HFF-Myc (cell line): ENCODE data around the gene CENPP.

ENCODE experiments used
- DNase-seq: peaks from one replicate; pipeline ENCODE4 v3.0.0-alpha.2; 2011; ENCODE audit warnings: low read depth; ENCODE audit errors: extremely low read depth
- H3K4me3 ChIP-seq: replicated peaks from 2 replicates; pipeline ENCODE4 v1.5.1; 2011; ENCODE audit warnings: low read depth, mild to moderate bottlenecking, control low read depth, low read length
- TF ChIP-seq, protein P1 (sequence below): IDR thresholded peaks from 2 replicates; pipeline ENCODE4 v1.5.1; 2012; ENCODE audit warnings: mild to moderate bottlenecking, low read depth, low read length, control low read depth; ENCODE audit errors: missing control alignments

Gene CENPP

DNA sequence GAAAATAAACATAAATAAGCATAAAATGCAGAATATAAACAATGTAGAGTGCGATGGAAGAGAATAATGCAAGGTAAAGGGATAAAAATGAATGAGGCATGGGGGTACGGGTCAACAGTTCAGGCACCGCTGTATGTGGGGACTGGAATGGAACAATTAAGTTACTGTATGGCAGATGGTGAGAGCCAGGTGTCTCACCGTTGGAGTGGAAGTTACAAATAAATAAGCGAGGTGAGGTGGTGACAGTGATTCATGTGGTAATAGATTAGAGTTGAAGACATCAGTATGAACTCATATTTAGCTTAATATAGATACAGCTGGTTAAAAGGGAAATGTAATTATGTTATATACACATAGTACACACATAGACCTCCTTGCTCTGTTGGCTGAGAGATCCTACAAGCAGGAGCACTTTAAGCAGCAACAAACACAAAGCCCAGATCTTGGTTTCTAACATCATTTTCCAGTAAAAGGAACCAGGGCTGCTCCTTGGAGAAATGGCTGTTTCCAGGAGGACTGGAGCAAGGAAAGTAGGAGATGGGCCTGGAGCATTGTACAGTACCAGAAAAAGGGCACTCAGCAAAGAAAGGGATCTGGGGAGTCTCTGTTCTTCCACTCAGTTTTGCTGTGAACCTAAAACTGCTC, 100.9 kb downstream of the CENPP start:
- DNase-seq = no peak
- no peak overlapping the region for H3K4me3 ChIP-seq
- TF ChIP-seq, protein P1, sequence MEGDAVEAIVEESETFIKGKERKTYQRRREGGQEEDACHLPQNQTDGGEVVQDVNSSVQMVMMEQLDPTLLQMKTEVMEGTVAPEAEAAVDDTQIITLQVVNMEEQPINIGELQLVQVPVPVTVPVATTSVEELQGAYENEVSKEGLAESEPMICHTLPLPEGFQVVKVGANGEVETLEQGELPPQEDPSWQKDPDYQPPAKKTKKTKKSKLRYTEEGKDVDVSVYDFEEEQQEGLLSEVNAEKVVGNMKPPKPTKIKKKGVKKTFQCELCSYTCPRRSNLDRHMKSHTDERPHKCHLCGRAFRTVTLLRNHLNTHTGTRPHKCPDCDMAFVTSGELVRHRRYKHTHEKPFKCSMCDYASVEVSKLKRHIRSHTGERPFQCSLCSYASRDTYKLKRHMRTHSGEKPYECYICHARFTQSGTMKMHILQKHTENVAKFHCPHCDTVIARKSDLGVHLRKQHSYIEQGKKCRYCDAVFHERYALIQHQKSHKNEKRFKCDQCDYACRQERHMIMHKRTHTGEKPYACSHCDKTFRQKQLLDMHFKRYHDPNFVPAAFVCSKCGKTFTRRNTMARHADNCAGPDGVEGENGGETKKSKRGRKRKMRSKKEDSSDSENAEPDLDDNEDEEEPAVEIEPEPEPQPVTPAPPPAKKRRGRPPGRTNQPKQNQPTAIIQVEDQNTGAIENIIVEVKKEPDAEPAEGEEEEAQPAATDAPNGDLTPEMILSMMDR = no peak

DNA sequence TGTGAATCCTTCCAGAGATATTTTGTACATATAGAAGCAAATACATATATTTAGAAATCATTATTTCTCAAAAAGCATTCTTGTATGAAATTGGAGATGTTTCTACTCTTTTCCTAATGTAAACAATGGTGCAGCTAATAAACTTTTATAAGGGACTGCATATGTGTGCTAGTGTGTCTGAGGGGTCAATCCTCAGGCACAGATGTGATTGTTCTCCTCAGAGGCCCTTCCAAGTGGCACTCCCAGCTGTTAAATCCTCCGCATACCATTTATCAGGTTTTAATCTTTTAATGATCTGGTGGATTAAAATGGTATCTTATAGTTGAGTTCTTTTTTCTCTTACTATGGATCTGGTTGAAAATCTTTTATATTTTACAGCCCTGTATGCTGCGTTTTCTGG, 104.1 kb downstream of the CENPP start:
- DNase-seq = no peak
- TF ChIP-seq, protein P1 = no peak
- H3K4me3 ChIP-seq = no peak overlapping the region

DNA sequence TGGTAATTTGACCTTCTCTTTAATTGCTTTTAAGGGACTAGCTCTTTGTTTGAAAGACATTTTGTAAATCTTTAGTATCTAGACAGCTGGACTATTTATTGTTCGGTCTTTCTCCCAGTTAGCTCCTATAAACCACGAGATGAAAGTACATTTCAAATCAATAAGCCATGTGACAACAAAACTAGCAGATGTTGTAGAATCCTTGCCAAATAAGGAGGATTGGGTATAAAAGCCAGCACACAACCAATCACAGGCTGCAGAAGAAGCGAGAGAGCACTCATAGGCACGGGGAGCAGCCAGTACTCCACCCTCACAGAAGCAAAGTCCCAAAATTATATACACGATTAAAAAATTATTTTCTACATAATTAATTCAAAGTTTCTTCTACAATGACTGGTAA, 106.6 kb downstream of the CENPP start:
- no peak overlapping the region for H3K4me3 ChIP-seq
- DNase-seq = no peak
- TF ChIP-seq, protein P1 = no peak

DNA sequence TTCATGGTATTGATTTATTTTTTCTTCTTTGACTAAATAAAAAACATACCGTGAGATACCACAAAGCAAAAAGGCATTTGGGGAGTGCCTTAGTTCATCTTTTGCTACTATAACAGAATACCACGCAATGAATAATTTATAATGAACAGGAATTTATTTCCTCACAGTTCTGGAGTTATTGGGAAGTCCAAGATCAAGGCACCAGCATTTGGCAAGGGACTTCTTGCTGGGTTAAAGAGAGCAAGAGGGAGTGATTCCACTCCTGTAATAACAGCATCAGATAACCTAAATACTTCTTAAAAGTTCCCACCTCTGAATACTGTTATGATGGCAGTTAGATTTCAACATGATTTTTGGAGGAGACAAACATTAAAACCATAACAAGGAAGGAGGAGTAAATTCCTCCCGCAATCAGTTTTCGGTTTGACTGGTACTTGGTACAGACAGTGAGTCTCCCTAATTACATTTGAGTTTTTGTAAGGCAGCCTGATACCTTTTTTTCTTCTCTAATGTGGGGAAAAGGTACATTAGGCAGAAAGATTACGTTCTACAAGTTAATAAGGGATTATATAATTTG, 107.3 kb downstream of the CENPP start:
- H3K4me3 ChIP-seq = no peak overlapping the region
- TF ChIP-seq, protein P1 = no peak
- DNase-seq = no peak

DNA sequence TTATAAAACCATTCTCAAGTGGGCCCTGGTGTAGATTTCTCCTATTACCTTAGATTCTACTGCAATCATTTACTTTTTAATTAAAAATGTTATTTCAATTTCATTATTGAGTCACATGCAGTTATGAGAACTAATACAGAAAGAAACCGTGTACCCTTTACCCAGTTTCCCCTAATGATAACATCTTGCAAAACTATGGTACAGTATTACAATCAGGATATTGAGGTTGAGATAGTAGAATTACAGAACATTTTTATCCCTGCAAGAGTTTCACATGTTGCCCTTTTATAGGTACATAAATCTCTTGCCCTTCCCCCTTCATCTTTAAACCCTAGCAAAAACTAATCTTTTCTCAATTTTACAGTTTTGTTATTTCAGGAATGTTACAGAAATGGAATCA, 109.5 kb downstream of the CENPP start:
- no peak overlapping the region for H3K4me3 ChIP-seq
- TF ChIP-seq, protein P1 = no peak
- DNase-seq = no peak

DNA sequence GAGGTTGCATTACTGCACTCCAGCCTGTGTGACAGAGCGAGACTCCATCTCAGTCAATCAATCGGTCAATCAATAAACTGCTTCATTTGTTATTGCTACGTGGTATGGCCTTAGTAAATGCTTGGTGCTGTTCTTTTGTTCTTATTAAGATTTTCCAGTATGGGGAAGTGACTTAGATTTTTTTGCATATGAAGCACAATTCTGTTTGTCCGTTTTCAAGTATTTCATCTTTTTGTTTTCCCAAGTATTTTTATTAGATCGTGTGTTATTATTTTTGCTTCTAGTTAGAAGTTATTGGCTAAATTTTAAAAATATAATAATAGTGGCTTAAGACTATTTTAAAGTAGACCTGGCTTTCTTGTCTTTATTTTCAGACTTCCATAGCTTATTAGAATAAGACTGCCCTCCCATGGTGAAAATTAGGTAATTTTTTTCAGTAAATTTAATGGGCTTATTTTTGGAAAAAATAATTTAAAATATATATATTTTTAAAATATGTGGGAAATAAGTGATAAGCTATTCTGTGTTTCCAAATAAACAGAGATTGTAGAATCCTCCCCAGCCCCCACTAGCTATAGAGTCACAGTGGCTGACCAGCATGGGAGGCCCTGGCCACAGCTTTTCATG, 113.3 kb downstream of the CENPP start:
- TF ChIP-seq, protein P1 = no peak
- H3K4me3 ChIP-seq = no peak overlapping the region
- no peak for DNase-seq
